Endothelial cell of umbilical vein (primary cell): Measurements from ENCODE around the gene FLVCR2. TPM values are rescaled to one million over a fixed set of nuclear protein-coding genes. Genes with fewer than 3 reads are reported as not detected.

Experiments used
- BruUV-seq: library from RNA; stranded (reverse); fragments of 400-500 nt; replicated peaks from 2 replicates; lab custom pipeline; 2021; lab: Mats Ljungman, UMichigan
- CTCF ChIA-PET: fragments of 300-600, 350-600 bp; sonication (Branson Sonifier 250); formaldehyde crosslinking; loops from one replicate; lab custom pipeline; 2021; ENCODE audit warnings: antibody characterized with exemption, inconsistent platforms; lab: Charles Lee
- POLR2A ChIA-PET: fragments of 300-600, 350-600 bp; sonication (Branson Sonifier 250); formaldehyde crosslinking; loops from one replicate; lab custom pipeline; 2021; ENCODE audit warnings: antibody characterized with exemption, inconsistent platforms; lab: Charles Lee
- DNase-seq: peaks from one replicate; pipeline ENCODE4 v3.0.0-alpha.2; 2011; ENCODE audit warnings: low read depth, low spot score
- FAIRE-seq: peaks from 2 replicates; lab custom pipeline; 2011; peaks lifted over from hg19 to GRCh38; lab: Jason Lieb, UNC
- H2AFZ ChIP-seq: 2 replicates; pipeline ENCODE4 v1.6.0; 2012; ENCODE audit warnings: low read depth, low read length, control low read depth, inconsistent platforms
- H3K27ac ChIP-seq: 2 replicates; pipeline ENCODE4 v1.5.1; 2011; ENCODE audit warnings: low read depth, mild to moderate bottlenecking, control low read depth, low read length, moderate library complexity; ENCODE audit not compliant: insufficient read depth
- H3K27me3 ChIP-seq, 2 experiments: 2 replicates each; pipeline versions ENCODE4 v1.6.0 to v1.6.1; 2011; ENCODE audit warnings: low read length in 2 of 2, mixed read lengths in 1 of 2; ENCODE audit not compliant: control insufficient read depth in 2 of 2, insufficient read depth in 2 of 2
- H3K36me3 ChIP-seq, 2 experiments: 2 replicates in 1 of 2; 3 replicates in 1 of 2; pipeline ENCODE4 v1.5.1; 2011; ENCODE audit warnings: low read length in 2 of 2, mild to moderate bottlenecking in 1 of 2, moderate library complexity in 1 of 2; ENCODE audit not compliant: control insufficient read depth in 2 of 2, insufficient read depth in 2 of 2; ENCODE audit errors: extremely low read depth in 1 of 2
- H3K4me1 ChIP-seq: 3 replicates; pipeline ENCODE4 v1.5.1; 2011; ENCODE audit warnings: mild to moderate bottlenecking, low read length; ENCODE audit not compliant: control insufficient read depth, insufficient read depth; ENCODE audit errors: extremely low read depth
- H3K4me2 ChIP-seq: 2 replicates; pipeline ENCODE4 v1.6.1; 2011; ENCODE audit warnings: low read length, control low read depth, mixed read lengths; ENCODE audit not compliant: insufficient read depth
- H3K4me3 ChIP-seq, 3 experiments: fragments of 200-600 bp in 1 of 3; sonication (generic), shearing (Covaris generic) in 1 of 3; replicated peaks in 1 of 3; 2 replicates each; pipeline ENCODE4 v1.5.1; 2011 to 2016; ENCODE audit warnings: control low read depth in 3 of 3, low read length in 3 of 3, mild to moderate bottlenecking in 2 of 3, inconsistent platforms in 1 of 3, low read depth in 1 of 3, moderate library complexity in 1 of 3; ENCODE audit not compliant: insufficient read depth in 1 of 3
- H3K79me2 ChIP-seq: 2 replicates; pipeline ENCODE4 v1.6.0; 2012; ENCODE audit warnings: low read length, inconsistent platforms; ENCODE audit not compliant: control insufficient read depth, insufficient read depth
- H3K9ac ChIP-seq: replicated peaks from 2 replicates; pipeline ENCODE3; 2011; ENCODE audit warnings: low read length, control low read depth; ENCODE audit not compliant: insufficient read depth; ENCODE audit errors: extremely low read depth
- H3K9me1 ChIP-seq: replicated peaks from 3 replicates; pipeline ENCODE4 v1.6.0; 2011; ENCODE audit warnings: mild to moderate bottlenecking, low read length; ENCODE audit not compliant: control insufficient read depth, insufficient read depth; ENCODE audit errors: extremely low read depth
- H3K9me3 ChIP-seq: replicated peaks from 2 replicates; pipeline ENCODE4 v1.5.1; 2012; ENCODE audit warnings: low read length, inconsistent platforms; ENCODE audit not compliant: control insufficient read depth, insufficient read depth
- H4K20me1 ChIP-seq: replicated peaks from 2 replicates; pipeline ENCODE3; 2011; ENCODE audit warnings: mild to moderate bottlenecking, low read length; ENCODE audit not compliant: control insufficient read depth, insufficient read depth; ENCODE audit errors: extremely low read depth
- CTCF ChIP-seq, 2 donors: IDR thresholded peaks; 1 replicate in 1 of 2; 2 replicates in 1 of 2; pipeline ENCODE4 v1.5.1; 2011; ENCODE audit warnings: low read length in 2 of 2, mild to moderate bottlenecking in 2 of 2, moderate library complexity in 2 of 2, control low read depth in 1 of 2, inconsistent platforms in 1 of 2, low read depth in 1 of 2; ENCODE audit not compliant: insufficient read depth in 1 of 2; ENCODE audit errors: extremely low read depth in 1 of 2
- EZH2 ChIP-seq: IDR thresholded peaks from 2 replicates; pipeline ENCODE4 v1.6.1; 2012; ENCODE audit warnings: borderline replicate concordance, low read depth, mild to moderate bottlenecking, moderate library complexity, low read length, inconsistent platforms; ENCODE audit not compliant: severe bottlenecking
- FOS ChIP-seq: IDR thresholded peaks from 2 replicates; pipeline ENCODE4 v1.6.1; 2011; ENCODE audit warnings: mild to moderate bottlenecking, low read length, moderate library complexity, borderline replicate concordance; ENCODE audit not compliant: insufficient read depth
- GATA2 ChIP-seq: IDR thresholded peaks from 2 replicates; pipeline ENCODE4 v1.7.0; 2011; ENCODE audit warnings: low read depth, mild to moderate bottlenecking, moderate library complexity, mixed read lengths, low read length; ENCODE audit not compliant: insufficient read length, insufficient read depth
- JUN ChIP-seq: IDR thresholded peaks from 2 replicates; pipeline ENCODE4 v1.6.1; 2011; ENCODE audit warnings: borderline replicate concordance, low read depth; ENCODE audit not compliant: insufficient read length, insufficient read depth
- MAX ChIP-seq: IDR thresholded peaks from 2 replicates; pipeline ENCODE4 v1.6.1; 2011; ENCODE audit not compliant: insufficient read depth, insufficient read length
- MYC ChIP-seq: IDR thresholded peaks from one replicate; pipeline ENCODE4 v1.6.1; 2011; ENCODE audit warnings: mild to moderate bottlenecking, low read depth, low read length
- POLR2A ChIP-seq: IDR thresholded peaks from 2 replicates; pipeline ENCODE4 v1.6.1; 2012; ENCODE audit warnings: low read depth, mild to moderate bottlenecking, control low read depth, low read length
- POLR2AphosphoS5 ChIP-seq: IDR thresholded peaks from 2 replicates; pipeline ENCODE4 v1.6.1; 2012; ENCODE audit warnings: low read depth, mild to moderate bottlenecking, control low read depth, low read length, moderate library complexity; ENCODE audit not compliant: insufficient read depth
- dilution Hi-C: fragments of 300-500 bp; cut with MboI; formaldehyde crosslinking; loops from one replicate; pipeline ENCODE4 v1.15.0; 2019; ENCODE audit warnings: low sequenced_read_pairs; ENCODE audit not compliant: extremely low pct_ligation_motif_present
- intact Hi-C: fragments of 100-400 bp; cut with micrococcal nuclease; formaldehyde crosslinking; loops from one replicate; pipeline ENCODE4 v1.10.0; 2022
- polyA plus RNA-seq, 4 experiments: library from polyadenylated mRNA; depleted of rRNA in 3 of 4; stranded (reverse) in 3 of 4; unstranded in 1 of 4; fragments of >200 nt; gene quantifications; 2 replicates each; pipeline versions ENCODE4 v1.2.1 to v1.2.3, GENCODE V29; 2011 to 2012; ENCODE audit warnings: missing spikeins in 1 of 4
- total RNA-seq: library from RNA; stranded (reverse); gene quantifications from 2 replicates; pipeline ENCODE4 v1.2.3, GENCODE V29; 2021

Gene FLVCR2
- total and polyA plus RNA-seq, 2 donors (not counting 3 experiments of a cell fraction or from before 2014, with no cell fraction given): 1.4 to 4.9 TPM

GRCh38 chr14:75540479-75540851 lies 38.0 kb upstream of the FLVCR2 start:
- DNase-seq: no peak
- H3K4me3 ChIP-seq: no peak overlapping the region
- dilution Hi-C loops (no loop called here), intact Hi-C loops (no loop called here)
- no peak for FAIRE-seq
- TF ChIP-seq CTCF (IDR thresholded peaks at IDR 0.05; ENCODE audit: extremely low read depth in 1 of 2, insufficient read depth in 1 of 2, low read depth in 1 of 2, low read length in 2 of 2) (no peak), GATA2 (no peak), MAX (no peak), MYC (no peak), JUN (no peak), POLR2AphosphoS5 (no peak), POLR2A (no peak), FOS (no peak), EZH2 (no peak)
- H3K79me2 ChIP-seq: no peaks in the 10 kb centered on the region
- H4K20me1 ChIP-seq: no peaks in the 10 kb centered on the region
- CTCF ChIA-PET: interaction anchor here (0.9 kb wide), 1 partner anchor 20 kb away, joined by 4 read pairs; no protein-coding TSS in a partner anchor
- no peaks in the 10 kb centered on the region for H3K9me3 ChIP-seq
- POLR2A ChIA-PET: no interaction called here
- no peak overlapping the region for H3K4me2 ChIP-seq
- no TSS peak for BruUV-seq
- H3K4me1 ChIP-seq: peaks cover 14% of the 10 kb centered on the region
- H3K27me3 ChIP-seq: no peaks in the 10 kb centered on the region
- no peaks in the 10 kb centered on the region for H3K9me1 ChIP-seq
- H3K9ac ChIP-seq: no peak overlapping the region
- H3K36me3 ChIP-seq: no peaks in the 10 kb centered on the region
- H3K27ac ChIP-seq: no peak overlapping the region
- no peak overlapping the region for H2AFZ ChIP-seq
